Activated CD8-positive, alpha-beta T cell treated with anti-CD3 and anti-CD28 coated beads for 36 hours (primary cell): ENCODE data around the gene KBTBD12. TPM values are rescaled to one million over a fixed set of nuclear protein-coding genes. Genes with fewer than 3 reads are reported as not detected.

ENCODE experiments used
- ATAC-seq: fragments of 200-7000 bp; cut with Tn5 transposase; one replicate; pipeline ENCODE4 v1.10.0; 2021; ENCODE audit warnings: mild to moderate bottlenecking, moderate library complexity
- CTCF ChIA-PET: fragments of 350-600 bp; sonication (Branson Sonifier 250); formaldehyde crosslinking; loops from one replicate; lab custom pipeline; 2021; ENCODE audit warnings: antibody characterized with exemption; lab: Charles Lee
- POLR2A ChIA-PET: fragments of 350-600 bp; sonication (Branson Sonifier 250); formaldehyde crosslinking; loops from one replicate; lab custom pipeline; 2021; ENCODE audit warnings: antibody characterized with exemption; lab: Charles Lee
- DNase-seq: peaks from one replicate; pipeline ENCODE4 v3.0.0-alpha.2; 2020
- H3K27ac Mint-ChIP-seq: one replicate; pipeline ENCODE4 v1.8.0; 2021; ENCODE audit warnings: mild to moderate bottlenecking, mixed read lengths
- H3K27me3 Mint-ChIP-seq: one replicate; pipeline ENCODE4 v1.8.0; 2021; ENCODE audit warnings: mixed read lengths
- H3K36me3 Mint-ChIP-seq: one replicate; pipeline ENCODE4 v1.8.0; 2021; ENCODE audit warnings: low read depth, mixed read lengths
- H3K4me1 Mint-ChIP-seq: one replicate; pipeline ENCODE4 v1.8.0; 2021; ENCODE audit warnings: low read depth, mixed read lengths
- H3K4me3 Mint-ChIP-seq: one replicate; pipeline ENCODE4 v1.8.0; 2021; ENCODE audit warnings: mild to moderate bottlenecking, moderate library complexity, mixed read lengths
- H3K9me3 Mint-ChIP-seq: one replicate; pipeline ENCODE4 v1.8.0; 2021; ENCODE audit warnings: mixed read lengths
- intact Hi-C: fragments of 100-400 bp; cut with micrococcal nuclease; formaldehyde crosslinking; loops from one replicate; pipeline ENCODE4 v1.10.0; 2022
- total RNA-seq, 2 experiments: library from RNA; stranded (reverse); gene quantifications; one replicate each; pipeline ENCODE4 v1.2.3, GENCODE V29; 2021
- TF ChIP-seq, protein P1 (sequence below): fragments of 200-600 bp; IDR thresholded peaks from one replicate; pipeline ENCODE4 v1.8.0; 2022; ENCODE audit warnings: antibody characterized with exemption, mild to moderate bottlenecking

Gene KBTBD12
- total RNA-seq, 2 experiments from 2014 or later, result not detected

- POLR2A ChIA-PET, result no interaction called here
- H3K27me3 Mint-ChIP-seq, result peaks cover 7% of the 10 kb centered on the region
- H3K4me1 Mint-ChIP-seq, result no peaks in the 10 kb centered on the region
- H3K27ac Mint-ChIP-seq, result no peak overlapping the region
- ATAC-seq, result no peak
- H3K4me3 Mint-ChIP-seq, result no peak overlapping the region
- CTCF ChIA-PET, result no interaction called here
- TF ChIP-seq, protein P1, sequence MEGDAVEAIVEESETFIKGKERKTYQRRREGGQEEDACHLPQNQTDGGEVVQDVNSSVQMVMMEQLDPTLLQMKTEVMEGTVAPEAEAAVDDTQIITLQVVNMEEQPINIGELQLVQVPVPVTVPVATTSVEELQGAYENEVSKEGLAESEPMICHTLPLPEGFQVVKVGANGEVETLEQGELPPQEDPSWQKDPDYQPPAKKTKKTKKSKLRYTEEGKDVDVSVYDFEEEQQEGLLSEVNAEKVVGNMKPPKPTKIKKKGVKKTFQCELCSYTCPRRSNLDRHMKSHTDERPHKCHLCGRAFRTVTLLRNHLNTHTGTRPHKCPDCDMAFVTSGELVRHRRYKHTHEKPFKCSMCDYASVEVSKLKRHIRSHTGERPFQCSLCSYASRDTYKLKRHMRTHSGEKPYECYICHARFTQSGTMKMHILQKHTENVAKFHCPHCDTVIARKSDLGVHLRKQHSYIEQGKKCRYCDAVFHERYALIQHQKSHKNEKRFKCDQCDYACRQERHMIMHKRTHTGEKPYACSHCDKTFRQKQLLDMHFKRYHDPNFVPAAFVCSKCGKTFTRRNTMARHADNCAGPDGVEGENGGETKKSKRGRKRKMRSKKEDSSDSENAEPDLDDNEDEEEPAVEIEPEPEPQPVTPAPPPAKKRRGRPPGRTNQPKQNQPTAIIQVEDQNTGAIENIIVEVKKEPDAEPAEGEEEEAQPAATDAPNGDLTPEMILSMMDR, result no peak
- intact Hi-C loops, result no loop called here
- no peaks in the 10 kb centered on the region for H3K9me3 Mint-ChIP-seq
- no peak for DNase-seq
- H3K36me3 Mint-ChIP-seq, result no peaks in the 10 kb centered on the region
Observed at GRCh38 chr3:127881586-127881985, 33.4 kb upstream of the KBTBD12 start.

- ChIA-PET POLR2A (no interaction called here), CTCF (no interaction called here)
- no peak for ATAC-seq
- Mint-ChIP-seq H3K36me3 (no peaks in the 10 kb centered on the region), H3K27ac (no peak overlapping the region), H3K9me3 (no peaks in the 10 kb centered on the region), H3K4me1 (no peaks in the 10 kb centered on the region), H3K27me3 (peaks cover 7% of the 10 kb centered on the region), H3K4me3 (no peak overlapping the region)
- TF ChIP-seq, protein P1, result no peak
- no peak for DNase-seq
- intact Hi-C loops, result no loop called here
Observed at GRCh38 chr3:127884041-127884440, 31.0 kb upstream of the KBTBD12 start.

- H3K9me3 Mint-ChIP-seq, result peaks cover 12% of the 10 kb centered on the region
- no peak for DNase-seq
- CTCF ChIA-PET, result no interaction called here
- H3K27me3 Mint-ChIP-seq, result peaks cover 5% of the 10 kb centered on the region
- TF ChIP-seq, protein P1, result no peak
- H3K27ac Mint-ChIP-seq, result no peak overlapping the region
- H3K36me3 Mint-ChIP-seq, result peaks cover 6% of the 10 kb centered on the region
- H3K4me1 Mint-ChIP-seq, result peaks cover 8% of the 10 kb centered on the region
- no peak overlapping the region for H3K4me3 Mint-ChIP-seq
- POLR2A ChIA-PET, result interaction anchor here (0.6 kb wide), 1 partner anchor 795 kb away, joined by 3 read pairs; no protein-coding TSS in a partner anchor
- intact Hi-C loops, result no loop called here
- no peak for ATAC-seq
Observed at GRCh38 chr3:127886231-127886955, 28.6 kb upstream of the KBTBD12 start.

GRCh38 chr3:127886956-127887231 lies 28.1 kb upstream of the KBTBD12 start:
- Mint-ChIP-seq H3K9me3 (peaks cover 15% of the 10 kb centered on the region), H3K4me1 (peaks cover 8% of the 10 kb centered on the region), H3K4me3 (no peak overlapping the region), H3K27ac (no peak overlapping the region), H3K36me3 (peaks cover 6% of the 10 kb centered on the region), H3K27me3 (peaks cover 4% of the 10 kb centered on the region)
- ChIA-PET POLR2A (interaction anchor here (0.6 kb wide), 1 partner anchor 796 kb away, joined by 3 read pairs; no protein-coding TSS in a partner anchor), CTCF (no interaction called here)
- intact Hi-C loops, result no loop called here
- TF ChIP-seq, protein P1, result no peak
- DNase-seq, result no peak
- no peak for ATAC-seq

DNA sequence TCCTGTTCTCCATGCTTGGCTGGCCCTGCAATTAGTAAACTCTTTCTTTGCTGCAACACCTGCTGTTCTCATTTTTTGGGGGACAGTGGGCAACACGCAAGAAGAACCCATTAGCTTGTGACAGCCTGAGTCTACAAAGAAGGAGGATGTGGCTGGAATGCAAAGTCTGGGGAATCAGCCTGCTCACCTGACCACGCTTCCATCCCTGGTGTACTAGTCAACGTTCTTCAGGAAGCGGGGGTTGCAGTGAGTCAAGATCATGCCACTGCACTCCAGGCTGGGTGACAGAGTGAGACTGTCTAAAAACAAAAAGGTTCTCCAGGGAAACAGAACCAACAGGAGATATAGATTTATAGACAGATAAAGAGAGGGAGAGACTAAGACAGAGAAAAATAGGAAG lies 27.7 kb upstream of the KBTBD12 start:
- H3K27ac Mint-ChIP-seq, result no peak overlapping the region
- TF ChIP-seq, protein P1, result no peak
- intact Hi-C loops, result no loop called here

More for the DNA sequence above, 27.7 kb upstream of the KBTBD12 start:
- Mint-ChIP-seq H3K27me3 (peaks cover 4% of the 10 kb centered on the region), H3K4me3 (no peak overlapping the region), H3K4me1 (peaks cover 8% of the 10 kb centered on the region), H3K9me3 (peaks cover 19% of the 10 kb centered on the region), H3K36me3 (peaks cover 6% of the 10 kb centered on the region)
- DNase-seq, result no peak
- CTCF ChIA-PET, result no interaction called here
- no peak for ATAC-seq
- POLR2A ChIA-PET, result interaction anchor here (0.6 kb wide), 1 partner anchor 796 kb away, joined by 3 read pairs; no protein-coding TSS in a partner anchor
